ENCODE results near the gene TRIM66. TPM values are rescaled to one million over a fixed set of nuclear protein-coding genes. Genes with fewer than 3 reads are reported as not detected.
"Not testable (repeated sequence)": the region's sequence is repeated elsewhere in the genome, so short reads cannot be mapped to it uniquely, and the experiment has no call there.

The TRIM66 gene
- total RNA-seq, 1 donor from 2014 or later, result 3.7 TPM

- DNase-seq (ENCODE audit: low read depth in 2 of 2), result no peak
Observed at GRCh38 chr11:8692417-8692816, 10.0 kb upstream of the TRIM66 start.

- no peak for DNase-seq (ENCODE audit: low read depth in 2 of 2)
Observed at GRCh38 chr11:8691601-8692000, 9.1 kb upstream of the TRIM66 start.

- no peak for DNase-seq (ENCODE audit: low read depth in 2 of 2)
Observed at GRCh38 chr11:8690374-8691342, 8.2 kb upstream of the TRIM66 start.

GRCh38 chr11:8689726-8690255 is 7.3 kb upstream of the TRIM66 start:
- no peak for DNase-seq (ENCODE audit: low read depth in 2 of 2)

- peak; percentile 92 to 93 for DNase-seq (ENCODE audit: low read depth in 2 of 2)
Observed at GRCh38 chr11:8688414-8689362, 6.2 kb upstream of the TRIM66 start.

- no peak for DNase-seq (ENCODE audit: low read depth in 2 of 2)
Observed at GRCh38 chr11:8686325-8686724, 3.9 kb upstream of the TRIM66 start.

- DNase-seq (ENCODE audit: low read depth in 2 of 2), result no peak
Observed at GRCh38 chr11:8685820-8686219, 3.4 kb upstream of the TRIM66 start.

- DNase-seq (ENCODE audit: low read depth in 2 of 2), result no peak
Observed at GRCh38 chr11:8685306-8685705, 2.8 kb upstream of the TRIM66 start.

GRCh38 chr11:8684600-8685290 is 2.3 kb upstream of the TRIM66 start:
- DNase-seq (ENCODE audit: low read depth in 2 of 2), result no peak

GRCh38 chr11:8683115-8683807 is 796 bp upstream of the TRIM66 start:
- DNase-seq (ENCODE audit: low read depth in 2 of 2), result peak in 1 of 2 donors; percentile 57

GRCh38 chr11:8681837-8682302 is 595 bp downstream of the TRIM66 start:
- DNase-seq (ENCODE audit: low read depth in 2 of 2), result no peak

- DNase-seq (ENCODE audit: low read depth in 2 of 2), result no peak
Observed at GRCh38 chr11:8679006-8679405, 3.5 kb downstream of the TRIM66 start.

GRCh38 chr11:8676458-8676857 is 6.0 kb downstream of the TRIM66 start:
- DNase-seq (ENCODE audit: low read depth in 2 of 2), result no peak

GRCh38 chr11:8674859-8675258 is 7.6 kb downstream of the TRIM66 start:
- DNase-seq (ENCODE audit: low read depth in 2 of 2), result no peak

- no peak for DNase-seq (ENCODE audit: low read depth in 2 of 2)
Observed at GRCh38 chr11:8672346-8672745, 10.1 kb downstream of the TRIM66 start.

- peak in 1 of 2 donors; percentile 80 for DNase-seq (ENCODE audit: low read depth in 2 of 2)
Observed at GRCh38 chr11:8671651-8672062, 10.8 kb downstream of the TRIM66 start.

- DNase-seq (ENCODE audit: low read depth in 2 of 2), result peak; percentile 15 to 87
Observed at GRCh38 chr11:8671193-8671612, 11.3 kb downstream of the TRIM66 start.

GRCh38 chr11:8670081-8670480 is 12.4 kb downstream of the TRIM66 start:
- not testable (repeated sequence) for DNase-seq (ENCODE audit: low read depth in 2 of 2)

GRCh38 chr11:8665222-8665621 is 17.2 kb downstream of the TRIM66 start:
- no peak for DNase-seq (ENCODE audit: low read depth in 2 of 2)
